ENCODE measurements around the gene RPL7L1. TPM values are rescaled to one million over a fixed set of nuclear protein-coding genes. Genes with fewer than 3 reads are reported as not detected.
"Not testable (repeated sequence)": the region's sequence is repeated elsewhere in the genome, so short reads cannot be mapped to it uniquely, and the experiment has no call there.

The RPL7L1 gene
- total and polyA plus RNA-seq, 8 donors, result 64.6 to 122 (median 111) TPM

GRCh38 chr6:42889815-42890214, 10.4 kb downstream of the RPL7L1 start:
- Histone ChIP-seq H3K36me3 (peaks cover 0 to 22% of the 10 kb centered on the region in 2 donors), H3K4me1 (peaks cover 4 to 28% of the 10 kb centered on the region in 2 donors), H3K27ac (peak overlapping the region in 1 of 2 donors; percentile 95), H3K27me3 (no peaks in the 10 kb centered on the region), H3K9me3 (no peaks in the 10 kb centered on the region), H3K4me3 (peak overlapping the region in 1 of 2 donors; percentile 92)
- intact Hi-C loops (cut with DNase I), result no loop called here
- ATAC-seq (no peak), DNase-seq (no peak)
- TF ChIP-seq, protein P1, sequence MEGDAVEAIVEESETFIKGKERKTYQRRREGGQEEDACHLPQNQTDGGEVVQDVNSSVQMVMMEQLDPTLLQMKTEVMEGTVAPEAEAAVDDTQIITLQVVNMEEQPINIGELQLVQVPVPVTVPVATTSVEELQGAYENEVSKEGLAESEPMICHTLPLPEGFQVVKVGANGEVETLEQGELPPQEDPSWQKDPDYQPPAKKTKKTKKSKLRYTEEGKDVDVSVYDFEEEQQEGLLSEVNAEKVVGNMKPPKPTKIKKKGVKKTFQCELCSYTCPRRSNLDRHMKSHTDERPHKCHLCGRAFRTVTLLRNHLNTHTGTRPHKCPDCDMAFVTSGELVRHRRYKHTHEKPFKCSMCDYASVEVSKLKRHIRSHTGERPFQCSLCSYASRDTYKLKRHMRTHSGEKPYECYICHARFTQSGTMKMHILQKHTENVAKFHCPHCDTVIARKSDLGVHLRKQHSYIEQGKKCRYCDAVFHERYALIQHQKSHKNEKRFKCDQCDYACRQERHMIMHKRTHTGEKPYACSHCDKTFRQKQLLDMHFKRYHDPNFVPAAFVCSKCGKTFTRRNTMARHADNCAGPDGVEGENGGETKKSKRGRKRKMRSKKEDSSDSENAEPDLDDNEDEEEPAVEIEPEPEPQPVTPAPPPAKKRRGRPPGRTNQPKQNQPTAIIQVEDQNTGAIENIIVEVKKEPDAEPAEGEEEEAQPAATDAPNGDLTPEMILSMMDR (IDR thresholded peaks at IDR 0.05), result no peak

DNA sequence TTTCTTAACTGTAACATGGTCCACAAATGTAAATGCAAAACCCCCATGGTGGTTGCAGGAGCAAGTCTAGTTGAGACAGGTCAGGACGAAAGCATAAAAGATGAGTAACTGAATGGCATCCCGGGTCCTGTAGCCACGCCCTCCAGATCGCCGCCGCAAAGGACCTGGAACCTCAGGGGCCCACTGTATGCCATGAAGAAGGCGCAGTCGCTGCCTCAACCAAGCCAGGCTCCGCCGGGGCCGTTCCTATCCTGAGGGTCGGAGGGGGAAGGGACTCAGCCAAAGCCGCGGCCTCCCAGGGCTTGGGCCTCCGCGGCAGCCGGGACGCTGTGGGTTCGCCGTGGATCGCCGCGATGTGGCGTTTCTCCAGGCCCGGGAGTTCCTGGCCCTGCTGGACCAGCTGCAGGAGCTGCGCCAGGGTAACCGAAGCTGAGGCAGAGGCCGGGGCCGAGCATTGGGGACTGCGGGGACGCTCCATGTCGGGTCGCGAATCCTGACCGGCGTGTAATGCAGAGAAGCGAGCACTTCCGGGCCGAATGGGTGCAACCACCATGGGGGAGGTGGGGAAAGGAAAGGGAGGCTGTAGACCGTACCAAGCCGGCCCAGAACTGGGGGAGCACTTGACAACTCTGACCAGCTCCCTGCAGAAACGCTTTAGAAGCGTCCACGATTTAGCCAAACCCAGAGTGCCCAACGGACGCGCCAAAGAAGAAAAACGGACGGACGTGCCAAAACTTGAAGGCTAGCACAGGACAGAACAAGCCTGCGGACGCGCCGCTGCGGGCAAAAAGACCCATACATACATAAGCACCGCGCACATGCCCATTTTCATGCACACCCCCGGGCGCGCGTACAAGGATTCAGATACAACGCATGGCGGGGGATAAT, 11.1 kb downstream of the RPL7L1 start:
- H3K27ac ChIP-seq, result peak overlapping the region; percentile 87 to 95
- no peaks in the 10 kb centered on the region for H3K9me3 ChIP-seq
- H3K27me3 ChIP-seq, result no peaks in the 10 kb centered on the region
- H3K36me3 ChIP-seq, result peaks cover 0 to 14% of the 10 kb centered on the region in 2 donors
- intact Hi-C loops (cut with DNase I), result no loop called here
- H3K4me3 ChIP-seq, result peak overlapping the region; percentile 84 to 92
- peak; percentile 94 to 95 (median 94) for DNase-seq
- peak; percentile 99 for ATAC-seq
- TF ChIP-seq, protein P1 (IDR thresholded peaks at IDR 0.05), result no peak
- peaks cover 4 to 28% of the 10 kb centered on the region in 2 donors for H3K4me1 ChIP-seq

GRCh38 chr6:42891199-42891722, 11.8 kb downstream of the RPL7L1 start:
- no peaks in the 10 kb centered on the region for H3K27me3 ChIP-seq
- H3K4me1 ChIP-seq, result peaks cover 4 to 28% of the 10 kb centered on the region in 2 donors
- TF ChIP-seq, protein P1 (IDR thresholded peaks at IDR 0.05), result no peak
- peak overlapping the region; percentile 87 to 95 for H3K27ac ChIP-seq
- H3K36me3 ChIP-seq, result peaks cover 0 to 7% of the 10 kb centered on the region in 2 donors
- intact Hi-C loops (cut with DNase I), result no loop called here
- H3K4me3 ChIP-seq, result peak overlapping the region; percentile 84 to 92
- DNase-seq (no peak), ATAC-seq (no peak)
- H3K9me3 ChIP-seq, result no peaks in the 10 kb centered on the region

DNA sequence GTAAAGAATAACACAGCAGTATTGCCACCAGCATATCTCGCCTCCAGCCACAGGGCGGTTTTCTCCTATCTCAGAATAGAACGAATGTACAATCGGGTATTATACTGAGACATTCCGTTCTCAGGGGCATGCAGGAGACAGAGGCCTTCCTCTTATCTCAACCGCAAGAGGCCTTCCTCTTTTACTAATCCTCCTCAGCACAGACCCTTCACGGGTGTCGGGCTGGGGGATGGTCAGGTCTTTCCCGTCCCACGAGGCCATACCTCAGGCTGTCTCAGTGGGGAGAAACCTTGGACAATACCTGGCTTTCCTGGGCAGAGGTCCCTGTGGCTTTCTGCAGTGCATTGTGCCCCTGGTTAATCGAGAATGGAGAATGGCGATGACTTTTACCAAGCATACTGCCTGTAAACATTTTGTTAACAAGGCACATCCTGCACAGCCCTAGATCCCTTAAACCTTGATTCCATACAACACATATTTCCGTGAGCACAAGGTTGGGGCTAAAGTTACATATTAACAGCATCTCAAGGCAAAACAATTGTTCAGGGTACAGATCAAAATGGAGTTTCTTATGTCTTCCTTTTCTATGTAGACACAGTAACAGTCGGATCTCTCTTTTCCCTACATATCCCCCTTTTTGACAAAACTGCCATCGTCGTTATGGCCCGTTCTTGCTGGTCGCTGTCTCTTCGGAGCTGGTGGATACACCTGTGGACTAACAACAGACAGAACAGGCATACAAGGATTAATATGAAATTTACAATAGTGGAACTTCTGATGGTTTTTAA, 14.8 kb downstream of the RPL7L1 start:
- H3K36me3 ChIP-seq; intact Hi-C loops (cut with DNase I); DNase-seq; H3K9me3 ChIP-seq; ATAC-seq; H3K27me3 ChIP-seq; H3K27ac ChIP-seq; H3K4me3 ChIP-seq: not testable (repeated sequence)
- H3K4me1 ChIP-seq, result peaks cover 4 to 26% of the 10 kb centered on the region in 2 donors

DNA sequence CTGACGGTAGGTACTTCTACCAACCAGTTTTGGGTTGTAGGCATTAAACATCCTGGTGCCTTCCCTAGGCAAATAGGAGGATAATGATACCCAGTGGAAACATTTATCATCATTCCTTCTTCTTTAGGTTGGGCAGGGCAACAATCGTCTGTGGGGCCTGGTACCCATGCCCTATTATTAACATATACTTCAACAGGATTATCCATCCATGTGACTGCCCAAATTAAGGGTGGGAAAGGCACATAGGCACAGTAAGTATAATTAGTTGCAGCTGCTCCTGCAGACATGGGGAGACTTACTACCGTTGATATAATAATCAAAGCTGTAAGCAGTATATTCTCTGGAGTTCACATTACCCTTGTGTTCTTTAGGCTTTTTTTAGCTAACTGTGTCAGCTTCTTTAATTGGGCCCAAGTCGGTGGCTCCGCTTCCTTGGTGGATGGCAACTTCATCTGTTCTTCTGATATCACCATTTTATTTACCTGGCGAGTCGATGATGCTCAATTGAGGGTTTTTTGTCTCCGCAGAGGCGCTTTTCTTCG, 16.8 kb downstream of the RPL7L1 start:
- no peak for DNase-seq
- intact Hi-C loops (cut with DNase I), result no loop called here

More for the DNA sequence above, 16.8 kb downstream of the RPL7L1 start:
- H3K27ac ChIP-seq, result no peak overlapping the region
- H3K36me3 ChIP-seq, result no peaks in the 10 kb centered on the region
- H3K4me1 ChIP-seq, result peaks cover 3 to 13% of the 10 kb centered on the region in 2 donors
- ATAC-seq, result no peak
- TF ChIP-seq, protein P1 (IDR thresholded peaks at IDR 0.05), result no peak
- no peaks in the 10 kb centered on the region for H3K27me3 ChIP-seq
- H3K4me3 ChIP-seq, result no peak overlapping the region
- no peaks in the 10 kb centered on the region for H3K9me3 ChIP-seq

Data from left lung (tissue), 10 donors.